A673 (cell line): Measurements from ENCODE around the gene ATP8B1. TPM values are rescaled to one million over a fixed set of nuclear protein-coding genes. Genes with fewer than 3 reads are reported as not detected.

ENCODE experiments used
- BruUV-seq: library from RNA; stranded (reverse); fragments of 400-500 nt; replicated peaks from 2 replicates; lab custom pipeline; 2021; lab: Mats Ljungman, UMichigan
- CTCF ChIA-PET: fragments of 300-600 bp; sonication (Branson Sonifier 250); formaldehyde crosslinking; loops from one replicate; lab custom pipeline; 2022; ENCODE audit warnings: antibody characterized with exemption; lab: Charles Lee
- POLR2A ChIA-PET: fragments of 300-600 bp; sonication (Branson Sonifier 250); formaldehyde crosslinking; loops from one replicate; lab custom pipeline; 2022; ENCODE audit warnings: antibody characterized with exemption; ENCODE audit not compliant: low non-redundant PET; lab: Charles Lee
- DNase-seq: peaks from one replicate; pipeline ENCODE4 v3.0.0-alpha.2; 2015; ENCODE audit warnings: low spot score
- H3K27ac ChIP-seq: fragments of 200-600 bp; sonication (generic); 2 replicates; pipeline ENCODE4 v1.5.1; 2016; ENCODE audit warnings: mixed run types, low read depth, mild to moderate bottlenecking, mixed read lengths, antibody characterized with exemption, low read length; ENCODE audit not compliant: poor library complexity, severe bottlenecking
- H3K27me3 ChIP-seq: fragments of 200-600 bp; sonication (generic); replicated peaks from 2 replicates; pipeline ENCODE4 v1.6.1; 2017; ENCODE audit warnings: mixed run types, low read depth, mild to moderate bottlenecking, mixed read lengths, antibody characterized with exemption, low read length; ENCODE audit not compliant: insufficient read depth, poor library complexity
- H3K36me3 ChIP-seq: fragments of 200-600 bp; sonication (generic); 2 replicates; pipeline ENCODE4 v1.6.1; 2016; ENCODE audit warnings: mixed run types, mild to moderate bottlenecking, mixed read lengths, antibody characterized with exemption, low read length; ENCODE audit not compliant: insufficient read depth, poor library complexity, severe bottlenecking
- H3K4me1 ChIP-seq: fragments of 200-600 bp; sonication (generic); 2 replicates; pipeline ENCODE4 v1.6.1; 2017; ENCODE audit warnings: mixed run types, mild to moderate bottlenecking, mixed read lengths, antibody characterized with exemption, low read length; ENCODE audit not compliant: insufficient read depth, poor library complexity, severe bottlenecking
- H3K4me3 ChIP-seq: fragments of 200-600 bp; sonication (generic); 2 replicates; pipeline ENCODE4 v1.5.1; 2016; ENCODE audit warnings: low read depth, mixed run types, mild to moderate bottlenecking, mixed read lengths, low read length; ENCODE audit not compliant: poor library complexity, severe bottlenecking
- H3K9me3 ChIP-seq: fragments of 200-600 bp; sonication (generic); 2 replicates; pipeline ENCODE4 v1.6.1; 2016; ENCODE audit warnings: mixed run types, low read depth, mild to moderate bottlenecking, mixed read lengths, antibody characterized with exemption, low read length; ENCODE audit not compliant: poor library complexity, severe bottlenecking
- CTCF ChIP-seq: fragments of 300-800, 200-600 bp; sonication (generic); conservative IDR thresholded peaks from 2 replicates; pipeline ENCODE4 v1.5.1; 2017; ENCODE audit warnings: low read depth, mild to moderate bottlenecking, antibody characterized with exemption, low read length, moderate library complexity, mixed read lengths
- EZH2 ChIP-seq: fragments of 200-600 bp; sonication (generic); IDR thresholded peaks from 2 replicates; pipeline ENCODE4 v1.6.1; 2017; ENCODE audit warnings: borderline replicate concordance, low read depth, mild to moderate bottlenecking, mixed read lengths, antibody characterized with exemption, low read length; ENCODE audit not compliant: poor library complexity, severe bottlenecking
- intact Hi-C: fragments of 100-400 bp; cut with micrococcal nuclease; formaldehyde crosslinking; loops from one replicate; pipeline ENCODE4 v1.10.0; 2022; ENCODE audit not compliant: unreplicated experiment
- total RNA-seq: library from RNA; stranded (reverse); gene quantifications from 2 replicates; pipeline ENCODE4 v1.2.3, GENCODE V29; 2021

ATP8B1 gene
- total RNA-seq, 1 experiment from 2014 or later: 35.6 TPM

- Histone ChIP-seq H3K27ac (peak overlapping the region; percentile 60), H3K27me3 (no peaks in the 10 kb centered on the region), H3K4me1 (peaks cover 30% of the 10 kb centered on the region), H3K4me3 (peak overlapping the region; percentile 89), H3K36me3 (no peaks in the 10 kb centered on the region), H3K9me3 (no peaks in the 10 kb centered on the region)
- DNase-seq: no peak
- BruUV-seq: TSS peak; percentile 53
- ChIA-PET POLR2A (no interaction called here), CTCF (no interaction called here)
- intact Hi-C loops: no loop called here
- TF ChIP-seq EZH2 (no peak), CTCF (no peak)
Measured at GRCh38 chr18:57801325-57801724, 1.8 kb downstream of the ATP8B1 start.

- Histone ChIP-seq H3K4me1 (peaks cover 37% of the 10 kb centered on the region), H3K9me3 (no peaks in the 10 kb centered on the region), H3K27ac (peak overlapping the region; percentile 60), H3K4me3 (peak overlapping the region; percentile 89), H3K27me3 (no peaks in the 10 kb centered on the region), H3K36me3 (peaks cover 11% of the 10 kb centered on the region)
- DNase-seq: no peak
- BruUV-seq: no TSS peak
- TF ChIP-seq CTCF (no peak), EZH2 (no peak)
- ChIA-PET POLR2A (no interaction called here), CTCF (no interaction called here)
- intact Hi-C loops: no loop called here
Measured at GRCh38 chr18:57798713-57799373, 4.3 kb downstream of the ATP8B1 start.

- no TSS peak for BruUV-seq
- peak overlapping the region; percentile 43 for H3K27ac ChIP-seq
- TF ChIP-seq EZH2: no peak
- TF ChIP-seq CTCF: no peak
- no peak overlapping the region for H3K4me3 ChIP-seq
- intact Hi-C loops: no loop called here
- CTCF ChIA-PET: no interaction called here
- peaks cover 11% of the 10 kb centered on the region for H3K36me3 ChIP-seq
- H3K27me3 ChIP-seq: no peaks in the 10 kb centered on the region
- DNase-seq: no peak
- POLR2A ChIA-PET: no interaction called here
- peaks cover 53% of the 10 kb centered on the region for H3K4me1 ChIP-seq
- H3K9me3 ChIP-seq: no peaks in the 10 kb centered on the region
Measured at GRCh38 chr18:57797209-57797651, 5.9 kb downstream of the ATP8B1 start.
